Measurements from ENCODE around the gene HSD11B2. TPM values are rescaled to one million over a fixed set of nuclear protein-coding genes. Genes with fewer than 3 reads are reported as not detected.

Gene HSD11B2
- 0.09 TPM in 1 of 2 replicates, not detected in the other for total RNA-seq

GRCh38 chr16:67430977-67431774 lies at the start of gene HSD11B2:
HSD11B2 (plus strand) TSS chr16:67431121; CDS start chr16:67431249, 128 bp downstream.

GRCh38 chr16:67393111-67393787 lies 37.7 kb upstream of the HSD11B2 start, which contains the start of gene TPPP3:
TPPP3 (minus strand) TSS chr16:67393498; CDS start chr16:67391111, 2,387 bp downstream.

GRCh38 chr16:67415872-67416793 lies 14.8 kb upstream of the HSD11B2 start, which contains the start of gene ZDHHC1:
ZDHHC1 (minus strand) TSS chr16:67416477; CDS start chr16:67407775, 8,702 bp downstream.

DNA sequence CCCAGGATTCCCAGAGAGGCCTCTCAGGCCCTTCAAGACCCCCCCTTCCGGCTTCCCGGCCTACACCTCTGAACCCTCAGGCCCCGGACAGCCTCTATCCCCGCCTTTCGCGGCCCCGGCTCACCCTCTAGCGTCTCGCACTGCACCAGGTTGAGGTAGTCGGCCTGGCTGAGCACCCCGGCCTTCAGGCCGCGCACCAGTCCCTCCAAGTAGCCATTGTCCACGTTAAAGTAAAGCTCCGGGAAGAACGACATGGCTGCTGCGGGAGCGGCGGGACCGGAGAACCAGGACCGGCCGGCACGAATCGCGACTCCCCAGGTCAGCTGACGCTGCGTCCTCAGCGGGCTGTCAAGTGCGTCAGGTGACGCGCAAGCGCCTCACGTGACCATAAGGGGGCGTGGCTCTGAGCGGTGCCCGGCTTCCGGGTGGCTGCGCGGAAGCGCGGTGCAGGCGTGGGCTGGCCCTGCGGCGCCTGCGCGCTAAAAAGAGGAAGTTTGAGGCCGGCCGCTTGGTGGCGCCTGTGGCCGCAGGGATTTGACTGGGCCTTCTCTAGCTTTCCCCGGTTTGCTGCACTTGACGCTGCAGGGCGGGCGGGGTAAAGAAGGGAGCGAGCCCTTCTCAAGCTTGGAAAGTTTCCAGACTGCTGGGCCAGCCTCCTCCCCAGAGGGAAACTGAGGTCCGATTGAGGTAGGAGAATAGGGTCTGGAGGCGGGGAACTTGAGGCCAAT lies 50.1 kb downstream of the HSD11B2 start, which contains the start of gene ATP6V0D1:
Gene ATP6V0D1, minus strand, starts transcription at position 325 of the 728 bp plus-strand sequence. Its CDS starts 71 bp downstream, at position 254.

DNA sequence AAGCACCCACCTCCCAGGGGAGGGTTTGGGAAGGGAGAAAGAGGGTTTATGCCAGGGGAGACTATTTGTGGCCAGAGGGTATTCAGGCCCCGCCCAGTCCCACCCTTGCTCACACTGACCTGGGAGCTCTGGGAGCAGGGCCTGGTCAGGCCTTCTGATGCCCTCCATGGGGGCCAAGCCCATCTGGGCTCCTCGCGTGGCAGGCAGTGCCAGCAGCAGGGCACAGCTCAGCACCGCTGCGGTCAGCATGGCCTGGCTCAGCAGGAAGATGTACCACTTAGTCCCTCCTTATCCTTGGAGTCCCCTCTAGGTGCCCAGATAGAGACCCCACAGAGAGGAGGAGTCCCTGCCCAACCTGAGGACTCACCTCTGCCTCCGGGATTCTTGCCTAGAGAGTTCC lies 52.2 kb downstream of the HSD11B2 start, which contains the start of gene AGRP:
Gene AGRP, minus strand, starts transcription at position 398 of the 400 bp plus-strand sequence. Its CDS starts 149 bp downstream, at position 249.

Other genes with a start within 250 kb of the HSD11B2 start
- 4.6 and 8.7 TPM in 2 replicates for gene MATCAP1, start 247.2 kb upstream of the HSD11B2 start, total RNA-seq
- gene EXOC3L1, start 241.0 kb upstream of the HSD11B2 start, total RNA-seq = 47.2 and 80.1 TPM in 2 replicates
- 46.4 and 62.6 TPM in 2 replicates for gene E2F4, start 239.0 kb upstream of the HSD11B2 start, total RNA-seq
- gene ELMO3, start 232.0 kb upstream of the HSD11B2 start, total RNA-seq = 0.65 and 0.86 TPM in 2 replicates
- gene TMEM208, start 204.0 kb upstream of the HSD11B2 start, total RNA-seq = 25.7 and 27.7 TPM in 2 replicates
- gene FHOD1, start 183.6 kb upstream of the HSD11B2 start, total RNA-seq = 11.9 and 14.4 TPM in 2 replicates
- 0.33 and 0.34 TPM in 2 replicates for gene SLC9A5, start 182.1 kb upstream of the HSD11B2 start, total RNA-seq
- gene PLEKHG4, start 151.6 kb upstream of the HSD11B2 start, total RNA-seq = 7.5 and 9.8 TPM in 2 replicates
- not detected in 2 replicates for gene KCTD19, start 104.4 kb upstream of the HSD11B2 start, total RNA-seq
- gene LRRC36, start 104.3 kb upstream of the HSD11B2 start, total RNA-seq = 0.11 TPM in 1 of 2 replicates, not detected in the other
- gene TPPP3, start 37.6 kb upstream of the HSD11B2 start, total RNA-seq = 0.09 and 0.11 TPM in 2 replicates
- gene ZDHHC1, start 14.6 kb upstream of the HSD11B2 start, total RNA-seq = 4.2 and 6.0 TPM in 2 replicates
- 84.4 and 95.4 TPM in 2 replicates for gene ATP6V0D1, start 50.0 kb downstream of the HSD11B2 start, total RNA-seq
- not detected in 2 replicates for gene AGRP, start 52.4 kb downstream of the HSD11B2 start, total RNA-seq
- 34.5 and 37.4 TPM in 2 replicates for gene RIPOR1, start 97.7 kb downstream of the HSD11B2 start, total RNA-seq
- 20.2 and 30.3 TPM in 2 replicates for gene CTCF, start 131.4 kb downstream of the HSD11B2 start, total RNA-seq
- gene CARMIL2, start 214.0 kb downstream of the HSD11B2 start, total RNA-seq = 0.17 and 0.33 TPM in 2 replicates
- 7.2 and 10.4 TPM in 2 replicates for gene ACD, start 229.1 kb downstream of the HSD11B2 start, total RNA-seq
- gene PARD6A, start 229.8 kb downstream of the HSD11B2 start, total RNA-seq = 1.5 and 2.8 TPM in 2 replicates
- gene ENKD1, start 235.6 kb downstream of the HSD11B2 start, total RNA-seq = 10.7 and 11.7 TPM in 2 replicates
- 3.3 and 3.8 TPM in 2 replicates for gene C16orf86, start 235.7 kb downstream of the HSD11B2 start, total RNA-seq

All from dermis lymphatic vessel endothelial cell (primary cell).